ENCODE results near the gene TSPAN32.

DNA sequence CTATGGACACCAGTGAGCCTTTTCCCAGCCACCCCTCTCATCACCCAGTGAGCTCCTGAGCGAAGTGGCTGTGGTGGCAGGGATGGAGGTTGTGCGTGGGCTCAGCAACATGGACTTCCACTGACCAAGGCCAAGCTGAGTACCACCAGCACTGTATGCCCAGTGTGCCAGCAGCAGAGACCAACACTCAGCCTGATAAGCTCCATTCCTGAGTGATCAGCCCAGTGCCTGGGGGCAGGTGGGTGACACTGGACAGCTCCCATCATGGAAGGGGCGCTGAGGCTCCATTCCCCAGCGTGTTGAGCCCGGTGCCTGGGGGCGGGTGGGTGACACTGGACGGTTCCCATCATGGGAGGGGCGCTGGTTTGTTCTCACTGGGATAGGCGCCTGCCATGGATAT lies 57.7 kb downstream of the TSPAN32 start:
- TF ChIP-seq, protein P1, sequence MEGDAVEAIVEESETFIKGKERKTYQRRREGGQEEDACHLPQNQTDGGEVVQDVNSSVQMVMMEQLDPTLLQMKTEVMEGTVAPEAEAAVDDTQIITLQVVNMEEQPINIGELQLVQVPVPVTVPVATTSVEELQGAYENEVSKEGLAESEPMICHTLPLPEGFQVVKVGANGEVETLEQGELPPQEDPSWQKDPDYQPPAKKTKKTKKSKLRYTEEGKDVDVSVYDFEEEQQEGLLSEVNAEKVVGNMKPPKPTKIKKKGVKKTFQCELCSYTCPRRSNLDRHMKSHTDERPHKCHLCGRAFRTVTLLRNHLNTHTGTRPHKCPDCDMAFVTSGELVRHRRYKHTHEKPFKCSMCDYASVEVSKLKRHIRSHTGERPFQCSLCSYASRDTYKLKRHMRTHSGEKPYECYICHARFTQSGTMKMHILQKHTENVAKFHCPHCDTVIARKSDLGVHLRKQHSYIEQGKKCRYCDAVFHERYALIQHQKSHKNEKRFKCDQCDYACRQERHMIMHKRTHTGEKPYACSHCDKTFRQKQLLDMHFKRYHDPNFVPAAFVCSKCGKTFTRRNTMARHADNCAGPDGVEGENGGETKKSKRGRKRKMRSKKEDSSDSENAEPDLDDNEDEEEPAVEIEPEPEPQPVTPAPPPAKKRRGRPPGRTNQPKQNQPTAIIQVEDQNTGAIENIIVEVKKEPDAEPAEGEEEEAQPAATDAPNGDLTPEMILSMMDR (conservative IDR thresholded peaks at IDR 0.05 in 1 of 2, IDR thresholded peaks at IDR 0.05 in 1 of 2; ENCODE audit: low read depth in 1 of 2, low read length in 2 of 2) = no peak
- no peak for TF ChIP-seq EZH2 (IDR thresholded peaks at IDR 0.05; ENCODE audit: low read length, missing control alignments)

All from fibroblast of lung (primary cell).